ENCODE data around the gene P2RY2.

The P2RY2 gene

DNA sequence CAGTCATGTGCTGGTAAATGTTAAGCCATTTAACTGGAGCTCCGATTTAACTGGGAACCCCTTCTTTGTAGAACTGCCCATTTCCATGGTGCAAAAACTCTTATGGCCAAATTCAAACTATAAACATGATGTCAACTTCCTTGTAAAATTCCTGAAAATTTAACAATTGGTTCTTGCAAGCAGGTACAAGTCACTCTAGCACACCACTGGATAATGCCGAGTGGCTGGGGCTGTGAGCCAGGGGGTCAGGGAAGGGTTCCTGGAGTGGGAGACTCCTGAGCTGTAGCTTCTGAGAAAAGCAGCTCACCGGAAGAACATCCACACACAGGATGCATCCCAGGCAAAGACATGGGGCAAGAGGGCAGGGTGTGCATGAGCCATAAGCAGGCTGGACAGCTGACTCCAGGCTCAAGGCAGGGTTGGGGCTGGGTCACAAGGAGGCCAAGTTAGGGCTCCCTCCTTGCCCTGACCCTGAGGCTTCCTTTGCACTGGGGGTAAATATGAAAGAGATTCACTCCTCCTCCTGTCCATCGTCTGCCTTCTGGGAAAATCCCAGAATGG lies 18.2 kb downstream of the P2RY2 start:
- H3K9me3 ChIP-seq (ENCODE audit: control insufficient read depth, low read length) = no peaks in the 10 kb centered on the region
- no peak overlapping the region for H3K4me3 ChIP-seq (ENCODE audit: extremely low read depth, insufficient read depth, low read length, poor library complexity, severe bottlenecking)
- 100% methylated on average over 1 to 3 of the region's 4 CpGs for WGBS, 2 experiments (ENCODE audit: insufficient coverage in 2 of 2)
- H3K27ac ChIP-seq (ENCODE audit: low read depth, low read length, severe bottlenecking) = no peak overlapping the region
- H3K4me1 ChIP-seq (ENCODE audit: control insufficient read depth, insufficient read depth, low read length, poor library complexity, severe bottlenecking) = peaks cover 4% of the 10 kb centered on the region
- no peaks in the 10 kb centered on the region for H3K36me3 ChIP-seq (ENCODE audit: control insufficient read depth, insufficient read depth, low read length)

DNA sequence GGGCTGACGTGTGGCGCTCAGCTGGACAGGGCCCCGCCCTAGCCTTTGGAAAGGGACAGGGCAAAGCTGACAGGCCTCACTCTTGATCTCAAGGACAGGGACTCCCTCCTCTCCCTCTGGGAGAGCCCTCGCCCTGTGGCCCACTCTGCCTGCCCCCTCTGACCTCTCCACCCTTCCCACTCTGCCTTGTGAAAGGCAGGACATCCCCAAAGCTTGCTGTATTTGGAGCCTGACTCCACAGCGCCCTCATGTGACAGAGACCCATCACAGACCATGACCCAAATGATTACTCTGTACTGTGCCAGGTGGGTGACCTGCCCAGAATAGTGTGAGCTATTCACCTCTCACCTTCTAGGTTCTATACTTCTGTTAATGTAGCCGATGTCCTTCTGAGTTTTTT lies 18.8 kb downstream of the P2RY2 start:
- no peak overlapping the region for H3K4me3 ChIP-seq (ENCODE audit: extremely low read depth, insufficient read depth, low read length, poor library complexity, severe bottlenecking)
- H3K27ac ChIP-seq (ENCODE audit: low read depth, low read length, severe bottlenecking) = no peak overlapping the region
- H3K9me3 ChIP-seq (ENCODE audit: control insufficient read depth, low read length) = no peaks in the 10 kb centered on the region
- no peaks in the 10 kb centered on the region for H3K36me3 ChIP-seq (ENCODE audit: control insufficient read depth, insufficient read depth, low read length)
- 48 to 53% methylated on average over 5 to 6 of the region's 6 CpGs for WGBS, 2 experiments (ENCODE audit: insufficient coverage in 2 of 2)
- peaks cover 4% of the 10 kb centered on the region for H3K4me1 ChIP-seq (ENCODE audit: control insufficient read depth, insufficient read depth, low read length, poor library complexity, severe bottlenecking)

DNA sequence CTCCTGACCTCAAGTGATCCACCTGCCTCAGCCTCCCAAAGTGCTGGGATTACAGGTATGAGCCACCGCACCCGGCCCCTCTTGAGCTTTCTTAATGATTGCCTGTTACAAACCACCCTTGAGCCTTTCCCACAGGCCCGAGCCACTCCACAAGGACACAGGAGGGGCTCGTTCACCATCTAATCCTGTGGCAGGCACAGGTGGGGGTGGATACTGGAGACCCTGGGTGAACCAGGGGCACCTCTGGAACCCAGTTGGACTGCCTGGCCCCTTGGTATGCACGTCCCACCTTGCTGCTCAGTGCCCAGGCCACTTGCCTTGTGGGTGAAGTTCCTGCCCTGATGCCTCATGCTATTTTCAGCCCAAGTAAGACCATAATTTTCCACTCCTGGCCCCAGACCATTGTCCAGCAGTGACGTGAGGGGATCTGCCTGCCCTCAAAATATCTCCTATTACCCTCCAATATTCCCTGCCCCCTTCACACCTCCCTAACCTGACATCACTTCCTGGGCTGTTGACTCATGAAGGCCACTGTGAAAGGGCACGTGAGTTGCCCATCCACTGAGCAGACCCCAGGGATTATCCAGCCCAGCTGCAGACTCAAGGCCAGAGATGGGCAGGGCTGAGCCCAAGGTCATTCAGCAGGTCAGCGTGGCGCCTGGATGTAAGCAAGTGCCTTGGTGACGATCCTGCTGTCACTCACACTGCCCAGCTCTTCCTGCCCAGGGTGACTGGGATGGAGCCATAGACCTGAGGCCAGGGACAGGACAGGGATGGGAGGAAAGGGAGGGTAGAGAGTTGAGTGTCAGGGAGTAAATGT lies 19.6 kb downstream of the P2RY2 start:
- Histone ChIP-seq H3K36me3 (ENCODE audit: control insufficient read depth, insufficient read depth, low read length) (no peaks in the 10 kb centered on the region), H3K9me3 (ENCODE audit: control insufficient read depth, low read length) (no peaks in the 10 kb centered on the region), H3K27ac (ENCODE audit: low read depth, low read length, severe bottlenecking) (no peak overlapping the region), H3K4me1 (ENCODE audit: control insufficient read depth, insufficient read depth, low read length, poor library complexity, severe bottlenecking) (peaks cover 4% of the 10 kb centered on the region), H3K4me3 (ENCODE audit: extremely low read depth, insufficient read depth, low read length, poor library complexity, severe bottlenecking) (no peak overlapping the region)
- WGBS, 2 experiments (ENCODE audit: insufficient coverage in 2 of 2) = 65 to 88% methylated on average over 6 to 7 of the region's 10 CpGs

DNA sequence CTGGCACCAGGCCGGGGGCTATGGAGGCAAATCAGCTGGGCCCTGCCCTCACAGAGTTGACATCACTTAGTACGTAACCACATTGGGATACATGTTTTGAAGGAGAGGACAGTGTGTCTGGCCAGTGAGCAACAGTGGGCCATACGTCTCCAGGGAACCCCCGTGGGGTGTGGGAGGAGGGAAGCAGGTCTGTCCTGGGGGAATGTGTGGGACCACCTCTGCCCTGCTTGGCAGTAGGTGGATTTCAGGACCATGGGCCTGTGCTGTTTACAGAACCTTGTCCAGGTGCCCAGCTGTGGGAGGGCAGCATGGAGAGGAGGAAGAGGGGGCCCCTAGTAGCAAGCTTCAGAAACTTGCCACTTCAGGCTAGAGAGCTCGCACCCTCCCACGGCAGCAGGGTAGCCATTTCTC lies 21.0 kb downstream of the P2RY2 start:
- H3K4me3 ChIP-seq (ENCODE audit: extremely low read depth, insufficient read depth, low read length, poor library complexity, severe bottlenecking) = no peak overlapping the region
- H3K27ac ChIP-seq (ENCODE audit: low read depth, low read length, severe bottlenecking) = no peak overlapping the region
- no peaks in the 10 kb centered on the region for H3K36me3 ChIP-seq (ENCODE audit: control insufficient read depth, insufficient read depth, low read length)
- H3K9me3 ChIP-seq (ENCODE audit: control insufficient read depth, low read length) = no peaks in the 10 kb centered on the region
- H3K4me1 ChIP-seq (ENCODE audit: control insufficient read depth, insufficient read depth, low read length, poor library complexity, severe bottlenecking) = peaks cover 9% of the 10 kb centered on the region
- WGBS, 2 experiments (ENCODE audit: insufficient coverage in 2 of 2) = 75 to 93% methylated on average over 2 to 6 of the region's 6 CpGs

DNA sequence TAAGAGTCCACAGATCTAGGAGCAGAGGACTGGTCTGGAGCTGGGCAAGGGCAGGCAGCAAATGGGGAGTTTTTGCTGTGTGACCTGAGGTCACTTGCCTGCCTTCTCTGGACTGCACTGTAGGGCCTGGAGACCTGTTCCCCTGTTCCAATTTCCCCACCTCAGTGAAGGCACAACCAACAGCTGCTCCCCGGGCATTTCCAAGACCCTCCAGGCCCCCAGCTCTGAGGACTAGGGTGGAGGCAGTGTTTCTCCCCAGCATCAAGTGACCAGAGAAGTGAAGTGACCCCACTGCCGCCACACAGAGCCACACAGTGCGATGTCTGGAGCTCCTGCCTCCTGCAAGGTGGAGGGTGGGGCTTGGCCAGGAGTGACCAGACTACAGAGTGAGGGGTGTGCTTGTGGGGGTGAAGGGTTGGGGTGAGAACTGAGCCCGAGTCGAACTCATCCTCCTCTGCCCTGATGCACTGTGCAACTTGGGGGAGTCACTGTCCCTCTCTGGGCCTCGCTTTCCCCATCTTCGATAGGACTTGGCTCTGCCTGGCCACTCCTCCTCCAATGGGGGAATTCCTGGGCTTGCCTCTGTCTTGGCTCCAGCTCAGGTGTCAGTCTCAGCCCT lies 21.6 kb downstream of the P2RY2 start:
- Histone ChIP-seq H3K36me3 (ENCODE audit: control insufficient read depth, insufficient read depth, low read length) (no peaks in the 10 kb centered on the region), H3K4me3 (ENCODE audit: extremely low read depth, insufficient read depth, low read length, poor library complexity, severe bottlenecking) (no peak overlapping the region), H3K9me3 (ENCODE audit: control insufficient read depth, low read length) (no peaks in the 10 kb centered on the region), H3K27ac (ENCODE audit: low read depth, low read length, severe bottlenecking) (no peak overlapping the region), H3K4me1 (ENCODE audit: control insufficient read depth, insufficient read depth, low read length, poor library complexity, severe bottlenecking) (peaks cover 9% of the 10 kb centered on the region)
- WGBS, 2 experiments (ENCODE audit: insufficient coverage in 2 of 2) = 87 to 88% methylated on average over 6 to 7 of the region's 7 CpGs

DNA sequence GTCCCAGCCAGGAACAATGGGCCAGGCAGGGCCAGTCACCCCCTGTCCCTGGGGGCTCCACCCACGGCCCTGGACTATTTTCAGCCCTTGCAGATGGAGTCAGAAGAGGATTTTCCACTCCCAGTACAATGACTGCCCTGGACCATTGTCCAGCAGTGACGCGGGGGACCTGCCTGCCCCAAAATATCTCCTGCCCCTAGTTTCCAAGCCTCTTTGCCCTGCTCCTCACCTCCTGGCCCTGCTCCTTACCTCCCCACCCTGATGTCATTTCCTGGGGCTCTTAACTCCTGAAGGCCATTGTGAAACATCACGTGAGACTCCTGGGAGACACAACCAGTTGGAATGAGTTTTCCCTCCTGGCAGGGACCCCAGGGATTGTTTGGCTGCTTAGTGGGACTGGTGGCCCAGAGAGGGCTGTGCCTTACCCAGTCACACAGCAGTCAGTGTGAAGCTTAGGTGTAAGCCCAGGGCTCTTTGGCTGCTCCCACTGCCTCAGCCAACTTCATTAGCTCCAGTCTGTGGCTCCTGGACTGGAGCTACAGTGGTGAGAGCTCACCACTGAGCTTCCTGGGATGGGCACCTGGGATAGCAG lies 22.2 kb downstream of the P2RY2 start:
- WGBS, 2 experiments (ENCODE audit: insufficient coverage in 2 of 2) = 83 to 85% methylated on average over 3 of the region's 4 CpGs
- H3K27ac ChIP-seq (ENCODE audit: low read depth, low read length, severe bottlenecking) = no peak overlapping the region
- no peaks in the 10 kb centered on the region for H3K36me3 ChIP-seq (ENCODE audit: control insufficient read depth, insufficient read depth, low read length)
- no peaks in the 10 kb centered on the region for H3K9me3 ChIP-seq (ENCODE audit: control insufficient read depth, low read length)
- H3K4me3 ChIP-seq (ENCODE audit: extremely low read depth, insufficient read depth, low read length, poor library complexity, severe bottlenecking) = no peak overlapping the region
- peaks cover 9% of the 10 kb centered on the region for H3K4me1 ChIP-seq (ENCODE audit: control insufficient read depth, insufficient read depth, low read length, poor library complexity, severe bottlenecking)

DNA sequence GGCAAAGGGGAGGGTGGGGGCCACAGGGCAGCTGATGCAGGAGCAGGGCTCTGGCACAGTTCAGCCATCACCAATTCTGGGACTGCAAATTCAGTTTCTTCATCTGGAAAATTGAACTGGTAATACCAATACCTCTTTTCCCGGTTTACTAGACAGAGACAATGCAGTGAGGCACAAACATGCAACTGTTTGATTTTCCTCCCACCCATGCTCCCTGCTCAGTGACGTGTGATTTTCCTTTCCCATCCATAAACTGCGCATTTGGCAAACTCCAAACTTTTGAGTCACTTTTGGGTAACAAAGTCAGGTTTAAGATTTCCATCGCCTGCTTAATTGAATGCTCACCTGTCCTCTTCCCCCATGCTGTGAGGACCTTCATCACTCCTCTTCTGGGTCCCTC lies 23.2 kb downstream of the P2RY2 start:
- Histone ChIP-seq H3K4me1 (ENCODE audit: control insufficient read depth, insufficient read depth, low read length, poor library complexity, severe bottlenecking) (peaks cover 9% of the 10 kb centered on the region), H3K27ac (ENCODE audit: low read depth, low read length, severe bottlenecking) (no peak overlapping the region), H3K9me3 (ENCODE audit: control insufficient read depth, low read length) (no peaks in the 10 kb centered on the region), H3K36me3 (ENCODE audit: control insufficient read depth, insufficient read depth, low read length) (no peaks in the 10 kb centered on the region), H3K4me3 (ENCODE audit: extremely low read depth, insufficient read depth, low read length, poor library complexity, severe bottlenecking) (no peak overlapping the region)
- 97 to 99% methylated on average over 3 to 4 of the region's 4 CpGs for WGBS, 2 experiments (ENCODE audit: insufficient coverage in 2 of 2)

DNA sequence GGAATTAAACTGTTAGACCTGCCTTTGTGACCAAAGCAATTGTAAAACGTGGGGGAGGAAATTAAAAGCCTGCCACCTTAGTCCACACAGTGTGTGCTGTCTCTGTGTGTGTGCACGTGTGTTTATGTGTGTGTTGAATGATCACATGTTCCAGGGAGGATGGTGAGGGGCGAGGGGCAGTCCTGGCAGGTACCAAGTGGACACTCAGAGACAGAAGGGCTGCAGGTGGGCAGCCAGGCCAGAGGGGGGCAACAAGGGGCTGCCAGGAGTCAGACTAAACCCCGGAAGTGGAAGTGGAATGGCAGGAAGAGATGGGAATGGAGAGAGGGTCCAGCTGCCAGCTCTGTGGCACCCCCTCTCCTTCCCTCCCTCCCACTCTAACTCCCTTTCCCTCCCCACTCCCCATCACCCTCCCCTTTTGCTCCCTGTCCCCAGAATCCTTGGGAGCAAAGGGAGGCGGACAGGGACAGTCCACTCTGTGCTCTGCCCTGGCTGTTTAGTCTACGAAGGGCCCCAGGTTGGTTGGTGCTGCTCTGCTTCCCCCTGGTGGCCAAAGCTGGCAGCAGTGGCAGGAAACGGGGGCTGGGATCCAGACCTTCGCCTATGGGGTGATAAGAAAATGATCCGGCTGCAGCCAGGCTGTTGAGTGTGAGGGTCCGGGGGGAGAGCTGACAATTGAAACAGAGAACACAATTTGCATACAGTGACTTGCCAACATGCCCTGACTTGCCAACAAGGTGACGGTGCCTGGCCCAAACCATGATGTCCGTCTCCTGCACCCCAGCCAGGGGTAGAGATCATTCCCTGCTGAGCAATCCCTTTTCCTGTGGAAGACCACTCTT lies 24.4 kb downstream of the P2RY2 start:
- H3K9me3 ChIP-seq (ENCODE audit: control insufficient read depth, low read length) = no peaks in the 10 kb centered on the region
- 37 to 45% methylated on average over 10 of the region's 12 CpGs for WGBS, 2 experiments (ENCODE audit: insufficient coverage in 2 of 2)
- H3K4me3 ChIP-seq (ENCODE audit: extremely low read depth, insufficient read depth, low read length, poor library complexity, severe bottlenecking) = peak overlapping the region; percentile 6
- no peaks in the 10 kb centered on the region for H3K36me3 ChIP-seq (ENCODE audit: control insufficient read depth, insufficient read depth, low read length)
- H3K4me1 ChIP-seq (ENCODE audit: control insufficient read depth, insufficient read depth, low read length, poor library complexity, severe bottlenecking) = peaks cover 9% of the 10 kb centered on the region
- peak overlapping the region; percentile 29 for H3K27ac ChIP-seq (ENCODE audit: low read depth, low read length, severe bottlenecking)

DNA sequence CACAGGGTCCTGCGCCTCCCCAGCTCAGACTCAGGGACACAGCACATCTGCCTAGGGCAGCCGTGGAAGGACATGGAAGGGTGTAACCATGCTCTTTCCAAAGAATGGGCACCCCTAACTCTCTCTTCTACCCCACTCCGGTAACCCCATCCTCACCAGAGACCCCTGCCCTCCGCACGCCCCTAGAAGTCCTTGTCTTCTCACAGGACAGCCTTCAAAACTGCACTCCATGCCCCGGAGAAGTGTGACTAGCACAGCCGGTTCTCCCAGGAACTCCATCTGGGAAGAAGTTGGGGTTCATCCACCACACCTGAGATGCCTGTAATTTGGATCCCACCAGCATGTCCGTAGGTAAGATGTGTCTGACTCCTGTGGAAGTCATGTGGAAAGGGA lies 25.0 kb downstream of the P2RY2 start:
- whole genome bisulfite sequencing, 2 experiments (ENCODE audit: insufficient coverage in 2 of 2) = 88 to 92% methylated on average over 5 to 7 of the region's 8 CpGs
- H3K36me3 ChIP-seq (ENCODE audit: control insufficient read depth, insufficient read depth, low read length) = no peaks in the 10 kb centered on the region
- H3K4me3 ChIP-seq (ENCODE audit: extremely low read depth, insufficient read depth, low read length, poor library complexity, severe bottlenecking) = no peak overlapping the region
- peaks cover 9% of the 10 kb centered on the region for H3K4me1 ChIP-seq (ENCODE audit: control insufficient read depth, insufficient read depth, low read length, poor library complexity, severe bottlenecking)
- H3K27ac ChIP-seq (ENCODE audit: low read depth, low read length, severe bottlenecking) = peak overlapping the region; percentile 29
- no peaks in the 10 kb centered on the region for H3K9me3 ChIP-seq (ENCODE audit: control insufficient read depth, low read length)

DNA sequence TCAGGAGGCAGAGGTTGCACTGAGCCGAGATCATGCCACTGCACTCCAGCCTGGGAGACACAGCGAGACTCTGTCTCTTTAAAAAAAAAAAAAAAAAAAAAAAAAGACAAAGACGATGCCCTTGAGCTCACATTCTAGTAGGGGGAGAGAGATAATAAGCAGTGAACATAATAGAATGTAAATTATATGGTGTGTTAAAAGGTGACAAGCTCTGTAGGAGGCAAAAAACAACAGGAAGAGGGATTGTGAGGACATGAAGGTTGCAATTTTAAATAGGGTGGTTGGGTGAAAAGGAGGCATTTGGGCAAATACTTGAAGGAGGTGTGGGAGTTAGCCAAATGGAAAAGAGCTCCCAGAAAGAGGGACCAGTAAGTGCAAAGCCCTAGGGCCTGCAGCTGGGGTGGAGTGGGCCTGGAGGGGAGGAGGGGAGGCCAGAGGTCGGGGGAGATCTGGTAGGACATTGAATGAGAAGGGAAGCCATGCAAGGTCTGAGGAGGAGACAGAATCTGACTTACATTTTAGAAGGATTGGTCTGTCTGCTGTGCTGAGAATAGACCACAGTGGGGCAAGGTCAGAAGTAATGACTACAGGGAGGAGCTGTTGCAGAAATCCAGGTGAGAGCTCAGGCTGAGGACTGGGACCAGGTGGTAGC lies 26.6 kb downstream of the P2RY2 start:
- Histone ChIP-seq H3K4me1 (ENCODE audit: control insufficient read depth, insufficient read depth, low read length, poor library complexity, severe bottlenecking) (peaks cover 5% of the 10 kb centered on the region), H3K4me3 (ENCODE audit: extremely low read depth, insufficient read depth, low read length, poor library complexity, severe bottlenecking) (no peak overlapping the region), H3K36me3 (ENCODE audit: control insufficient read depth, insufficient read depth, low read length) (no peaks in the 10 kb centered on the region), H3K27ac (ENCODE audit: low read depth, low read length, severe bottlenecking) (no peak overlapping the region), H3K9me3 (ENCODE audit: control insufficient read depth, low read length) (no peaks in the 10 kb centered on the region)
- WGBS, 2 experiments (ENCODE audit: insufficient coverage in 2 of 2) = 48 to 89% methylated on average over 1 to 2 of the region's 4 CpGs
